ENCODE measurements around the gene KBTBD12.

Gene KBTBD12

DNA sequence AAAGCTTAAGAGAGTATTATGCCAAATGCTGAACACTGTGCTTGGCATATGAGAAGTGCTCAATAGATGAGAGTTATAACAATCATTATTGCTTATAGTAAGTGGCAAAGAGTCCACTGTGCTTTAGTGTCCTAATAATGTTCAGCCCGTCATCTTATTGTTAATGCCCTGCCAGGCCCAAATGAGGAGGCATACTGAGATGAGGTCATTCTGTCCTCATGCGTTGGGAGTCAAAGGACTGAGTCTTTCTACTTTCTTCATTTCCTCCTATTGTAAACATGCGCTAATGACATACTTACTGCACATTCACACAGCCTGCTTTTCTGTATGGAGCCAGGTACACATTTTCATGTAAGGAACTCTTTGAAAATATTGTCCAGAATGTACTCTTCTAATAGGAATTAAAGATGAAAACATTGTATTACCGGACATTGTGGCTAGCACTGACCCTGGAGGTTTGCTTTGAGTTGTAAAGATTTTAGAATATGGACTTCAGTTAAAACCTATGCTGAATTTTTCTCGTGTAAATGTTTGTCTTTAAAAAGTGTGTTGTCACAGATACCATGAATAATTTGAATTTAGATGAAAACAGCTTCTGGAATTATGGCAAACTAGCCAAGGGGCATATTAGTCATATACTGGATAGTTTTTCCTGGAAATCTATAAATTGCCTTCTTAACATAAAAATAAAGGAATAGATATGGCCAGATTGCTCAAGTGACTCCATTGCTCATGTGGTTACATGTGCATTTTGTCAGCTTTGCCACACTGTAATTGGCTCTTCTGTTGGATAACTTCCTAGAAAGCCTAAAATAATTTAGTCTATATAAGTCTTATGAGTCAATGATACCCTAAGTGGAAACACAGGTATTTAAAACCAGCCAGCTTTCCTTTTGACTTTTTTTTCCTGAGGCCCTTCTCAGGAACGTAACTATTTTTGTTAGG, 38.3 kb downstream of the KBTBD12 start:
- no peak for DNase-seq (ENCODE audit: low read depth, low spot score)

DNA sequence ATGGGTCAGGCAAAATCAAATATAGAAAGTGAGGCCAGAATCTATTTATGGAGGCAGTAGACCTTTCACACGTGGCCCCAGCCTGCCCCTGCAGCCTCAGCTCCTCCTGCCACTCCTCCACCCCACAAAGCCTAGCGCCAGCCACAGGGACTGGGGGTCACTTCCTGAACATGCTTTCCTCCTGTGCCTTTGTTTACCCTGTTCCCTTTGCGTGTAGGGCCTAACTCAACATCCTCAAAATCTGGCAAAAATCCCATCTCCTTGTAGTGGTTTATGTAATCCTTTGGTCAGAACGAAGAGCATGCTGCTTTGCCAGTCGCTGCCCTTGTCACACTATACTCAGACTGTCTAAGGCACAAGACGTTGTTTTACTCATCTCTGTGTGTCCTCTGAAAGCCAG, 39.6 kb downstream of the KBTBD12 start:
- DNase-seq (ENCODE audit: low read depth, low spot score) = no peak

DNA sequence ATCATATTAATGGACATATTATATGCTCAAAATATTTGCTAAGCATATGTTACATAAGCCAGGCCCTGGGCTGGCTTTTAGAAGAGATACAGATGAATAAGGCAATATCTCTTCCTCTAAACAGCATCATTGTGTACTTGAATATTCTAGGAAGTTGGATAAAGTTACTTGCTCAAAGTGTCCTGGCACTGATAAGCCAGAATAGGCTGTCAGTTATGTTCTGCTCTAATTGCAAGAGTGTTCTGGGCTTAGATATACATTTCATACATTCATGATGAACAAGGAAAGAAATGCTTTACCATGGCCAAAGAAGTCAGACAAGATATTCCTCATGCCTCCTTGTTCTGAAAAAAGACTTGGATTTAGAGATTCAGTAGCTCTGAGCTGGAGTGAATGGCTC, 40.7 kb downstream of the KBTBD12 start:
- no peak for DNase-seq (ENCODE audit: low read depth, low spot score)

DNA sequence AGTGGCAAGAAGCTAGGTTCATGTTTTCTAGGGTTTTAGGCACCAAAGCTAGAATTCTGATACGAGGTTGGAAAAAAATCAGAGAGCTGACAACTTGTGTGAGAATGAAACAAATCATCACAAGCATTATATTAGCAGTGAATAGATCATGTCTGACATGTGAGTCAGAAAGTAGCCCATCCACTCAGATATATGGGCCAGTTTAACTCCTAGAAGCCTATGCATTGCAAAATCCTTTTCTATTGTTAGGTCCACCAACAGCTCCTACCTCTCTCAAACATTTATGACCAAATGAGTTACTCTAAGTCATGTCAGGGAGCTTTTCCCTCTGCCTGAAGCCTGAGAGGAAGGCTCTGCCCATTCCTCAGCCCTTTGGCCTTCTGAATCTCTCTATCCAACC, 44.0 kb downstream of the KBTBD12 start:
- no peak for DNase-seq (ENCODE audit: low read depth, low spot score)

DNA sequence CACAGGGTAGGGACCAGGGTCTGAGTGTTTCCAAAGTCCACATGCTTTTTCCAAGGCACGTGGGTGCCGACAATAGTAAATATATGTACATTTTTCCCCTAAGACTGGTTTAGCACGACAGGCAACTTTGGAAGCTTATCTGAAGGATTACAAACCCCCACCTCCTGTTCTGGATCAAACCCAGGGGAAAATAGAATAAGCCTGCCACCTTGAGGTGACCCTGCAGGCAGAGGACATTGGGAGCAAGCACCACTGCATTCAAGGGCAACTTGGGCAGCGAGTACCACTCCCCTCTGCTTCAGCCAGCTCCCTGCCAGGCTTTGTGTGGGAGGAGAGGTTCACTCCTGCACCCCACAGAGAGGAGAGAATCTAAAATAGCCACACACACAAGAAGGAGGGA, 44.8 kb downstream of the KBTBD12 start:
- no peak for DNase-seq (ENCODE audit: low read depth, low spot score)

DNA sequence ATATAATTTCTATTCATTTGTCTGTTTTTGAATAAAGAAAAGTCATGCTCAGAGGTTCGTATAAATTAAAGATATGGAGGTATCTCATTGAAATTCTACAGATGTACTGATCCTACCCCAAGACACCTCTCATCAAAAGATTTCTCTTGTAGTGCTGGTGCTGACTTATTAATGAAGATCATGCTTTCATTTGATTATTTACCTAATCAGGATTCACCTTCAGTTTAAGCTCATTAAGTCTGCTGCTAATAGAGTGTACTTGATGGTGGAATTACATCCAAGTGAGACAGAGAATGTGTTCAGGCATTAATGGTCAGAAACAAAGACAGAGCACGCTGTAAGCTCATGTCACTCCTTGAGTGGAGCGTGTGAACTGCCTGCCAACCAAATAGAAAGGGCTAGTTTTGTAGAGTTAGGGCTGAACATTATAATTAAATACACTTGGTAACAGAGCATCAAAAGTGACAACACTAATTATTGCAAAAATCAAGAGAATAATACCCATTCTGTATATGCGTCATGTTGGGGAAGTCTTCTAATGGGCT, 45.5 kb downstream of the KBTBD12 start:
- DNase-seq (ENCODE audit: low read depth, low spot score) = no peak

DNA sequence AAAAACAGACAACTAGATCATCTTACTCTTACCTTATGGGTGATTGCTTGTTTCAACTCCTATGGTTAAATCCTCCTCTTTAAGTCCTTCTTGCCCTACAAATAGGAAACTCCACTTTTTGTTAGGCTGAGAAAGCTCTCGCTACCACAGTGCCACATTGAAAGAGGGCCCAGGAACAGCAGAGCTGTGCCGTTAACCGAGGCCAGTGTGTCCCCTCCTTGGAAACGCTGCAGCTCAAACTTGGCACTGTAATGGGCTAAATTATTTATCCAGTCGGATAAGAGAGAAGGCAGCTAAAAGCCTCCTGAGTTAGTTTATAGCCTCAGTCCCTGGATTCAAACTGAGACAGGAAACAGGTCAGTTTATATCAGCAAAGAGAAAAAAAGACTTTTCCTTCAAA, 46.1 kb downstream of the KBTBD12 start:
- no peak for DNase-seq (ENCODE audit: low read depth, low spot score)

DNA sequence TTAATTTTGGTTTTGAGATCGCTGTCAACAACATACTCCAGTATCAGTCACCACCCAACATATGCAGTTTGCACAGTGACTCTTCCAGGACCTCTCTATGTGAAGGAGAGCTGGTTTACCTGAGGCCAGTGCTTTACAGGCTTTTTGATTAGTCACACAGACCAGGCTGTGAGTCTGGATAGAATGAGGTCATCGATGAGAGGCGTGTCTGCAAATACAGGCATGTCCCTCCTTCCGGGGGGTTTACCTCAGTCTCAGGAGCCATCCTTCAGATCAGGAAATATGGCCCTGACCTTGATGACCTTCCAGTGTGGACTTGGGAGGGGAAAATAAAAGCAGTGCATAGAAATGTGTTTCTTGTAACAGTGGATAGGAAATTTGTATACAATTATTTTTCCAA, 46.9 kb downstream of the KBTBD12 start:
- DNase-seq (ENCODE audit: low read depth, low spot score) = no peak

DNA sequence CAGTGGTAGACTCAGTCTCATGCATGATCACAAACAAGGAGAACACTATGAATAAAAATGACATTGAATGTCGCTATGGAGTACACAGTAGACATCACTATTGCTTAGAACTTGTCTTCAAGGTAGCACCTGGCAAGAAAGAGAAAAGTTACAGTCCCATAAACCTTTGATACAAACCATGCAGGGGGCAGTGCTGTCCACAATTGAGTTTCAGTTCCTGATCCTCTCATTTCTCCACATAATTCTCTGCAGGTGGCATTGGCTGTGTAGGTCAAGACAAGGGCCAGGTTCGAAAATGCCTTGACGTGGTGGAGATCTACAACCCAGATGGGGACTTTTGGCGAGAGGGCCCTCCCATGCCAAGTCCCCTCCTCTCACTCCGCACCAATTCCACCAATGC, 47.9 kb downstream of the KBTBD12 start:
- no peak for DNase-seq (ENCODE audit: low read depth, low spot score)

DNA sequence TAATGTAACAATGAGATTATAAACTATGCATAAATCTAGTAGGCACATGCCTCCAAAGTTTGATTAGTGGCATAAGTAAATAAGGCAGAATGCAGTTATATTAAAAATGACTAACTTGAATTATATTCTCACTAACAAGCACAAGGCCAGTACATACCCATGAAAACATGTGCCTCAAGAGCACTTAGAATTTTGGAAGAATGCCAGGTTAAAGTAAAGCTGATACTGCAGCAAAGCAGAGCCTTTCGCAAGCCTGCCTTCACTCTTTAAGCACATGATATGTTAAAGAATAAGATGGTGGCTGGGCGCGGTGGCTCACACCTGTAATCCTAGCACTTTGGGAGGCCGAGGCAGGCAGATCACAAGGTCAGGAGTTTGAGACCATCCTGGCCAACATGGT, 49.0 kb downstream of the KBTBD12 start:
- DNase-seq (ENCODE audit: low read depth, low spot score) = no peak

DNA sequence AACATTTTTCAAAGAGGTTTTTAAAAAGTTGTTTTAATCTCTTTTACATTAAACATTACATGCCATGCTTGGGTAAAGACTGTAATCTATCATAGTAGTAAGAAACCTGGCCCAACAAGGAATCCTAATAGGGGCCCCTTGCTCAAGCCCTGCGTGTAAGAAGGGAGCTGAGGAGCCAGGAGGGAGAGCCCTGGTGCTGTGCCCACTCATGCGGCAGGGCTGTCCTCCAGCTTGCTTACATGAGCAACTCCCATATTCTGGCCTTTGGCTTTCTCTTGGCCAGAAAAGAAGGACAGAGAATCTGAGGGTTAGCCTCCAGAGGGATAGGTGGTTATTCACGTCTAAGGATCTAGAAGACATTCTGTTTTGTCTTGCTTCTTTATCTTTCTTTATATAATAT, 49.8 kb downstream of the KBTBD12 start:
- DNase-seq (ENCODE audit: low read depth, low spot score) = no peak

DNA sequence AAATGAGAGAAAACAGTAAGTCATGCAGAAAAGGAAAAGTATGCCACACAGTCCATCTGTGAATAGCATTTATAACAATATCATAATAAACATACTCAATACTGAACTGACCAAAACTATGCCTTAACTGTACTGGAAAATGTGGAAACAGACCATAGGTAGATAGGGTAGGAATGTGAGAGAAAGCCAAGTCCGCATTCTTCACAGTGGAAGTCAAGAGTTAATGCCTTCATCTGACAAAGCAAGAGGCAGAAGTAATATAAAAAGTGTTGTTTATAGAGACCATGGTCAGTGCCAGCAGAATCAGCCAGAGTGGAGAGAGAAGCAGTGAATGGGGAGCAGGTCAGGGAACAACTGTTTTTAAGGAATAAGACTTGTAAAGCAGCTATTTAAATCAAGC, 52.3 kb downstream of the KBTBD12 start:
- no peak for DNase-seq (ENCODE audit: low read depth, low spot score)

DNA sequence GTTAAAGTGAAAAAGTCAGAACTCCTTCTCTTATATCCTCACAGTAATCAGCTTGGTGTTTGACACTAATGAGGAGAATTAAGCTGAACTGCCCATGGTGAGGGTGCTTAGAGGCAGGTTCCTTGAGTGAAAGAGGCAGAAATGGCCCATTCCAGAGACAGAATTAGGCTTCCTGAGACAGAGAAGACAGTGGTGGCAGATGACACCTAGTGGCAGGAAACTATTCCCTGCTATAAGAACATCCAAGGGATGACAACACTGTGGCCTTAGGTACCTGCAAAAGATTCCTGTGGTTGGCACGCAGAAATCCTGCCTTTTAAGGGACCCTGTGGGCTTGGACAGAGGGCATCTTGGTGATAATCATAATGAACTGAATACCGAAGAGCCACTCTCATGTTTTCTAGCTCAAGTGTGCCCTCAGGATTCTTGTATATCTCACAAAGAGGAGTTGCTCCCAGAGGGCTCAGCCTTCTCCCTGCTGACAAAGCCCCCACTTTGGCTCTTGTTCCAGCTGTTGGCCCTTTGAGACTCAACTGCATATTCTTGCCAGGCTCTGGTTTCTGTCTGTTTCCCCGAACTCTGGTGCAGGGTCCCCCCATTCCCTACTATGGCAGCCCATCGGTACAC, 56.0 kb downstream of the KBTBD12 start:
- no peak for DNase-seq (ENCODE audit: low read depth, low spot score)

DNA sequence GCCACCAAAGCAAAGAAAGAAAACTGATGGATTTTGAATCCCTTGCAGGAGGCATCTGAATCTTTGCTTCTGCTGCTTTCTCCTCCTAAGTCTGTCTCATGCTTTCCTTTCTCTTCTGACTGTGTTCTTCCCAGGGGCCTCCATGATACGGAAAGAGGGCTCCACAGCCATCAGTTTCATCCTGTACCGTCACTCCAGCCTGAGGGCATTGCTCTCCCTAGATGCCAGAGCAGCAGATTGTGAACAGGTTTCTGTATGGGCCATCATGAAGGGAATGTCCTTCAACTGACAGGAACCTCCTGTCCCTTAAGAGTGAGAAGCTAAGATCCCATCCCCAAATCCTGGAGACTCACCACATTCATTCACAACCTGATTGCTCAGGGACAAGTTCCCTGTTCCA, 59.2 kb downstream of the KBTBD12 start:
- DNase-seq (ENCODE audit: low read depth, low spot score) = no peak

DNA sequence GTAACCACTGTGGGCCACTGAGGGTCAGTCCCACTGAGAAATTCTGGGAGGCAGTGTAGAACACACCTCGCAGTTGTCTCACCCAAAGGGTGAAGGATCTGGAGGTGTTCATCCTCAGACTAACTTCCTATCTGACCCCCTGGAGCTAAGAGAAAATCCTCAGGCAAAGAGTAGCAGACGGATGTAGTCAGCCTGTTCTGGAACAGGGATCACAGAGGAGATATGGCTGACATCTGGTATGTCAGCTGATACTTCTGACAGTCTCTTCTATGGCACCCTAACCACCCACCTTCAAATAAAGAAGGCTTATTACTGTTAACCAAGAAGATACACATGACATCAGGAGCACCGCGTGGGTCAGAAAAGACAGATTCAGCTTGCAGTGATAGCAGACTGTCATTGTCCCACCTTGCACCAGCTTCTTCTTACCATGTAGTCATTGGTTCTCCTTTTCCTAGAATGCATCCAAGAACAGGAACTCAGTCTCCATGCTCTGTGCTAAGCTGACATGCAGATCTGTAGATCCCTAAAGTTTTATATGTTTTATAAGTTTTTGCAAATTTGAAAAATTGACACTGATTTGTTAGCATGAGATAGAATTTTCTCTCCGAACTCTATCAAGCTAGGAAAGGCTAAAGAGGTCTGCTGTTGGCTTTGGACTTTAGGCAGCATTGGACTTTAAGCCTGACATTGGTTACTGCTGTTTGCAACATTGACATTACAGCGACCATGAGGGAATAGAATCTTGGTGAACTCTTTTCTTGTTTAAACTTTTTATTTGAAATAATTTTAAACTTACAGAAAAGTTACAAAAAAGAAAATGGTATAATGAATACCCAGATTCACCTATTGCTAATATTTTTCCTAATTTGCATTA, 60.4 kb downstream of the KBTBD12 start:
- no peak for DNase-seq (ENCODE audit: low read depth, low spot score)

DNA sequence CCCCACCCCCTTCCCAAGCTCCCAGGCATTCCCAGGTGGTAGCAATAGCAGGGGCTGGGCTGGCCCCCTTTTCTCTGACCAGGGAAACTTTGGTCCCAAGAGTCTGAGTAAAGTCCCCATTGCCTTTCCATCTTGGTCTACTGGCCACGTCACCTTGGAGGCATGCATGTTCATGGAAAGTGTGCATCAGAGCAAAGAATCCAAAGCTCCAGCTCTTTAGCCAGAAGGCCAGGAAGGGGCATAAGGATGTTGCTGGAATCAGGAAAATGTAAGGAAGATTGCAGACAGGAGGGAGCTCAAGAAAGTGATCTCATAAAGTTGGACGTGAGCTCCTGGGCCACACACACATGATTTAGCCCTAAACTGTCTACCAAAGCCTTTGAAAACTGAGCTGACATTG, 63.6 kb downstream of the KBTBD12 start:
- DNase-seq (ENCODE audit: low read depth, low spot score) = no peak

DNA sequence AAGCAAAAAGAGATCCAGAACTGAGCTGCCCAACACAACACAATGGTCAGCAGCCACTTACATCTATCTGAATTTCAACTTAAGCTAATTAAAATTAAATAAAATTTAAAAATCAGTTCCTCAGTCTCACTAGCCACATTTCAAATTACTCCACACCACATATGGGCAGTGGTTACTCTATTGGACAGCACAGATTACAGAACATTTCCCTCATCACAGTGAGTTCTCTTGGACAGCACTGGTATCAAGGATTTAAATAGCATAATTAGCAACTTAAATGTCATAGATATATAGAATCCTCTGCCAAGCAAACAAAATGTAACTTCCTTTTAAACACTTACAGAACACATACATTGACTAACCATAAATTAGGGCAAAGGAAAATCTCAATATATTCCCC, 64.4 kb downstream of the KBTBD12 start:
- no peak for DNase-seq (ENCODE audit: low read depth, low spot score)

DNA sequence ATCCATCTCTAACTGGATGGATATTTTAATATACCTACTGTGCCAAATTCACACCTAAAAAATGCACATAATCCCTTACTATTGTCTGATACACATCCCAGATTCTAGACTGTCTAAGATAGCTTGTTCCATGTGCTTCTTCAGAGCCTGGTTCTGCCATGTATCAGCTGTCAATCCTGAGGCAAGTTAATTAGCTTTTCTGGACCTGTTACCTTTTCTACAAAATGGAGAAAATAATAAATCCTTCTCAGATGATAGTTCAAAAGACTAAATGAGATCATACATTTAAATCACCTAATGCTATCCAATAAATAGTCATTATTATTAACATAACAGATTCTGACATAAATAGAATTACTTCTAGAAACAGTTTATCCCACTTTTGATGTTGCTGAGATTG, 66.1 kb downstream of the KBTBD12 start:
- DNase-seq (ENCODE audit: low read depth, low spot score) = no peak

DNA sequence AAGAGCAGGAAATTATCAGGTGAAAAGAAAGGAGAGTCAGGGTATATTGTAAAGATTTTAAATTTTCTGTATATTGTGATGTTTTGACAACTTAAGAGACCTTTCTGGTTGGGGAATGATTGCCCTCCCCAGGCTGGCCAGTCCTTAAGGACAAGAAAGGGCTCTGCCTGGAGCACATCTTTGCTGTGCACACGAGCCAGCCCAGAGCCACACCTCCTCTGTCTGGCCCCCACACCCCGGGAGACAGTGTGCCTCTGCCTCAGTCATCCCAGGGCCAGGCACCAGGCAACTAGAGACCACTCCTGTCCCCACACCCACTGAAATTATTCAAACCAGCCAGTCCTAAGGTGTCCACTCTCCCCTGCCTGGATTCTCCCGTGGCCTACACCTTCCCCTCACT, 67.1 kb downstream of the KBTBD12 start:
- DNase-seq (ENCODE audit: low read depth, low spot score) = no peak

DNA sequence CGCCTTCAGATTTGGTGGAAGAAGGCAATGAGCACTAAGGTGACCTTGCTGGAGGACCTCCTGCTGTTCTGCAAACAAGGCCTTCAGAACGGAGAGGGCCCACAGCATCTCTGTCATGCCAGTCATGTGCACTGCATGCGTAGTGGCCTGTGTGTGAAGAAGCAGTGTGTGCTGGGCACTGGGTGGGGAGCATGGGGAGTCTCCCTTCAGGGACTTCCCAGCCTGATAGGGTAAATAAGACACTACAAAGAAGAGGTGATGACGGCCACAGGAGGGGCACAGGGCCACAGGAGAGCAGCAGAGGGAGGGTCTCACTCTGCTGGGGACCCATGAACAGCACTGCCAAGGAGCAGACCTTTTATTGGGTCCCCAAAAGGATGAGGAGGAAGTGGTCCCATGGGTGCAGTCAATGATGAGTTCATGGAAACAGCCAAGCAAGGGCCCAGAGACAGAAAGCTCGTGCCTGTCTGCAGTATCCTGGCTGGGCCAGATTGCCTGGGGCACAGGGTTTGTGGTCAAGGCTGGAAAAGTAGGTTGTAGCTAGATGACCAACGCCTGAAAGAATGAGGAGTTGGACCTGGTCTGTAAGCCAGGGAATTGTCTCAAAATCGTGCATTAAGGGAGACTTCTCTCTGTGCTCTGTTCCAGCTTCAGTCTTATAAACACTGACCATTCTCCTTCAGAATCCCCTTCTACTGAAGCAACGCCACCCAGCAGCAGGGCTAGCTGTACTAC, 69.4 kb downstream of the KBTBD12 start:
- no peak for DNase-seq (ENCODE audit: low read depth, low spot score)

DNA sequence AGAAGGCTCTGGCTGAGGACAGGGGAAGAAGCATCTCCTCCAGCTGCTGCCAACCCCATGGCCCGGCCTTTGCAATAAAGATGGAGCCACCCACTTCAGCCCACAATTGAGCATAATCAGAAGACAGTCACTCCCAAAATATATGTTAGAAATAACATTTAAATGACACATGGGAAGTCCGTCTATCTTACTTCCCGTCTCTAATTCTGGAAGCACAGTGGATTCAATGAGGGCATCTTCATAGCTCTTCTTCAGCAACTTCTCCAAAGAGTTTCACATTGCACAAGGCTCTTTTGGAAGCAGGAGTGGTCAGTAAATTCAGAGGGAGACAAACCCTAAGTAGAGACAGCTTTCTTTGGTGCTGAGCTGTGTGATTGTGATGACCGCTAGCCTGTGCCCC, 70.2 kb downstream of the KBTBD12 start:
- DNase-seq (ENCODE audit: low read depth, low spot score) = no peak

Data from activated naive CD8-positive, alpha-beta T cell treated with anti-CD3 and anti-CD28 coated beads, Interleukin-2, amount 50 U/mL, for 16 hours (primary cell).